ENCODE results near the gene ISLR2.

DNA sequence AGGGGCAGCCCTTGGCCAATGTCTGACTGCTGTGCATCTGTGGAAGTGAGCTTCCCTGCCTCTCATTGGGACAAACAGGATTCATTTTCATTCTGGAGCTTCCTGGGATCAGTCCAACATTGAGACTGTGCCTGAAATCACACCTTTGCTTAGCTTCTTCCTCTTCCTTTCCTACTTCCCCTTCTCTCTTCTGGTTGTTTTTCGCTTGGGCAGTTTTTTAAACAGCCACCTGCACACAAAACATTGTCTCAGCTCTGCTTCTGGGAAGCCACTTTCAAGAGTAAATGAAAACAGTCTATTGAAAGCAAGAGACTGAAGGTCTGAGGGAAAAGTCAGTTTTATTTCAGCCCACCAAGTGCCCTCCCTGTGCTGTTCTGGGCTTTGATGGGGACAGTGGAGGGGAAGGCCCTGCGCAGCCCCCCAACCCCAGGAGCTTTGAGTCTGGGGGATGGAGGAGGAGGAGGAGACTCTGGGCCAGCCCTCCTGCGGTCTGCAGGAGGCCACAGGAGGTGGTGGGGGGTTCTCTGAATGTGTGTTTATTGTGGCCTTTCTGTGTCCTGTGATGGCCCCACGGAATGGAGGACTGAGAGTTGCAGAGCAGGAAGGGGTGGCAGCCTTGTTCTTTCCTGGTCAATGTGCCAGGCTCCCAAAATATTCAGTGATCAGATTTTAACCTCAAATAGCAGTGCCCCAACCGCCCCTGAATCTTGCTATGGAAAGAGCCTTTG, 7.8 kb upstream of the ISLR2 start:
- TF ChIP-seq, protein P1, sequence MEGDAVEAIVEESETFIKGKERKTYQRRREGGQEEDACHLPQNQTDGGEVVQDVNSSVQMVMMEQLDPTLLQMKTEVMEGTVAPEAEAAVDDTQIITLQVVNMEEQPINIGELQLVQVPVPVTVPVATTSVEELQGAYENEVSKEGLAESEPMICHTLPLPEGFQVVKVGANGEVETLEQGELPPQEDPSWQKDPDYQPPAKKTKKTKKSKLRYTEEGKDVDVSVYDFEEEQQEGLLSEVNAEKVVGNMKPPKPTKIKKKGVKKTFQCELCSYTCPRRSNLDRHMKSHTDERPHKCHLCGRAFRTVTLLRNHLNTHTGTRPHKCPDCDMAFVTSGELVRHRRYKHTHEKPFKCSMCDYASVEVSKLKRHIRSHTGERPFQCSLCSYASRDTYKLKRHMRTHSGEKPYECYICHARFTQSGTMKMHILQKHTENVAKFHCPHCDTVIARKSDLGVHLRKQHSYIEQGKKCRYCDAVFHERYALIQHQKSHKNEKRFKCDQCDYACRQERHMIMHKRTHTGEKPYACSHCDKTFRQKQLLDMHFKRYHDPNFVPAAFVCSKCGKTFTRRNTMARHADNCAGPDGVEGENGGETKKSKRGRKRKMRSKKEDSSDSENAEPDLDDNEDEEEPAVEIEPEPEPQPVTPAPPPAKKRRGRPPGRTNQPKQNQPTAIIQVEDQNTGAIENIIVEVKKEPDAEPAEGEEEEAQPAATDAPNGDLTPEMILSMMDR (IDR thresholded peaks at IDR 0.05; ENCODE audit: poor library complexity), result no peak
- no peak for TF ChIP-seq EZH2 (IDR thresholded peaks at IDR 0.05; ENCODE audit: borderline replicate concordance)
- TF ChIP-seq EZH2phosphoT487 (IDR thresholded peaks at IDR 0.05; ENCODE audit: low read depth, severe bottlenecking, unreplicated experiment), result no peak
